Gastroesophageal sphincter (tissue), 3 donors: ENCODE data around the gene DUS3L.

Experiments used
- CTCF ChIP-seq, 4 experiments: fragments of 200-600 bp in 2 of 4; fragments of 450-650 bp in 2 of 4; sonication (generic) in 1 of 4; IDR thresholded peaks; one replicate each; pipeline ENCODE4 v1.5.1; 2017 to 2019; ENCODE audit warnings: antibody characterized with exemption in 4 of 4, mild to moderate bottlenecking in 2 of 4, moderate library complexity in 2 of 4
- EP300 ChIP-seq: sonication (generic); formaldehyde crosslinking; IDR thresholded peaks from one replicate; pipeline ENCODE4 v1.6.1; 2017; ENCODE audit warnings: antibody characterized with exemption, mild to moderate bottlenecking
- POLR2A ChIP-seq, 2 donors: fragments of 450-650 bp; IDR thresholded peaks; one replicate each; pipeline ENCODE4 v1.6.1; 2017; ENCODE audit warnings: antibody characterized with exemption in 2 of 2, mild to moderate bottlenecking in 2 of 2, moderate library complexity in 1 of 2

DNA sequence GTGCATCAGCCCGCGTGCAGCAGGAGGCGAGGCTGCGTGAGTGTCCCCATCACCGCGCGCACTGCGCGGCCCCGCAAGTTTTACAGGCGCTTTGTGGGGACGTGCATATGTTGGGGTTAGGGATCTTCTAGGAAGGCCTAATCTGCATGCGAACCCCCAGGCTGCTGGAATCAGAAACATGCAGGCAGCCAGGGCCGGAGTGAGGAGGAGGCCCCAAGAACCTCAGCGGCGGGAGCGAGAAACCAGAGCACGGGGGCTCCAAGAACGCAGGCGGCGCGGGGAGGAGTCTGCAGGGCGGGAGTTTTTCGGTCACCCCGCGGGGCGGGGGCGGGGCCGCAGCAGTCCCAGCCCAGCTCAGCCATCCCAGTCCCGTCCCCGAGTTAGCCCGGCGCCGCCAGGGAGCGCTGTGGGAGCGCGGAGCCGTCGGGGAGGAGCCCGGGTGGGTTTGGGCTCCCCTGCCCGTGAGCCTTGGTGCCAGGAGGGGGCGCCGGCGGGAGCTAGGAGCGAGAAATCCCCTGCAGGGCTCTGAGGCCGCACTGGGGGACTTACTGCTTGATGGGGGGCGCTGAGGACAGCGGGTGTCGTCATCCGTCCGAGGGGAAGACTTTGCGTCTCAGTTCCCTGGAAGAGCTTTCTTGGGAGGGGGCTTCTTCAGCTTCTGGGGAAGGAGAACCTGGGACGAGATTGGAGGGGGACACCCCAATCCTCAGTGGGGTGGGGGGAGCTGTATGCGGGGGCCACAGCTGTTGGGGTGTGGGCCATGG lies 13.0 kb upstream of the DUS3L start:
- TF ChIP-seq EP300 (no peak), POLR2A (IDR thresholded peaks at IDR 0.05) (no peak), CTCF (IDR thresholded peaks at IDR 0.05) (peak in 3 of 4 experiments; percentile 97 to 98 (median 98))
